Neural cell (in vitro differentiated cells): Measurements from ENCODE around the gene CCDC106.

ENCODE experiments used
- CTCF ChIP-seq: fragments of 450-650 bp; IDR thresholded peaks from 2 replicates; pipeline ENCODE4 v1.5.1; 2014; ENCODE audit warnings: antibody characterized with exemption, mild to moderate bottlenecking, moderate library complexity; ENCODE audit not compliant: poor library complexity, severe bottlenecking
- EZH2 ChIP-seq: fragments of 200-600, 300-800 bp; shearing (Covaris generic), sonication (generic); IDR thresholded peaks from 2 replicates; pipeline ENCODE4 v1.6.1; 2014; ENCODE audit warnings: antibody characterized with exemption, low read length, borderline replicate concordance, mild to moderate bottlenecking; ENCODE audit not compliant: insufficient read depth, poor library complexity, severe bottlenecking
- MXI1 ChIP-seq: fragments of 450-650 bp; conservative IDR thresholded peaks from 2 replicates; pipeline ENCODE4 v1.6.1; 2014; ENCODE audit warnings: antibody characterized with exemption, mild to moderate bottlenecking; ENCODE audit not compliant: poor library complexity, severe bottlenecking
- POLR2AphosphoS5 ChIP-seq: IDR thresholded peaks from 2 replicates; pipeline ENCODE4 v1.6.1; 2012
- RAD21 ChIP-seq: fragments of 450-650 bp; conservative IDR thresholded peaks from 2 replicates; pipeline ENCODE4 v1.6.1; 2014; ENCODE audit warnings: antibody characterized with exemption, mild to moderate bottlenecking, moderate library complexity
- REST ChIP-seq: IDR thresholded peaks from 2 replicates; pipeline ENCODE4 v1.6.1; 2012; ENCODE audit warnings: borderline replicate concordance

- TF ChIP-seq CTCF (no peak), POLR2AphosphoS5 (no peak), MXI1 (no peak), EZH2 (no peak), RAD21 (no peak), REST (no peak)
These were observed 38.7 kb upstream of the CCDC106 start for GRCh38 chr19:55609326-55609725.
